ENCODE measurements around the gene ITGB5. TPM values are rescaled to one million over a fixed set of nuclear protein-coding genes. Genes with fewer than 3 reads are reported as not detected.

The ITGB5 gene
- total RNA-seq, 1 donor from 2014 or later = 141 TPM

GRCh38 chr3:124851905-124852304 lies 35.3 kb downstream of the ITGB5 start:
- H3K36me3 ChIP-seq (ENCODE audit: control insufficient read depth, insufficient read depth, low read length) = peaks cover 1% of the 10 kb centered on the region
- H3K27me3 ChIP-seq (ENCODE audit: control insufficient read depth, insufficient read depth, low read length) = no peaks in the 10 kb centered on the region
- FAIRE-seq (no peak), DNase-seq (ENCODE audit: low read depth) (no peak)
- H3K4me3 ChIP-seq (ENCODE audit: low read depth, low read length) = no peak overlapping the region
- TF ChIP-seq CTCF (IDR thresholded peaks at IDR 0.05; ENCODE audit: insufficient read depth, low read length, severe bottlenecking) = no peak

GRCh38 chr3:124851136-124851535 lies 36.0 kb downstream of the ITGB5 start:
- Histone ChIP-seq H3K4me3 (ENCODE audit: low read depth, low read length) (no peak overlapping the region), H3K27me3 (ENCODE audit: control insufficient read depth, insufficient read depth, low read length) (no peaks in the 10 kb centered on the region), H3K36me3 (ENCODE audit: control insufficient read depth, insufficient read depth, low read length) (peaks cover 1% of the 10 kb centered on the region)
- TF ChIP-seq CTCF (IDR thresholded peaks at IDR 0.05; ENCODE audit: insufficient read depth, low read length, severe bottlenecking) = no peak
- DNase-seq (ENCODE audit: low read depth) (no peak), FAIRE-seq (no peak)

GRCh38 chr3:124850633-124851032 lies 36.5 kb downstream of the ITGB5 start:
- Histone ChIP-seq H3K27me3 (ENCODE audit: control insufficient read depth, insufficient read depth, low read length) (no peaks in the 10 kb centered on the region), H3K4me3 (ENCODE audit: low read depth, low read length) (no peak overlapping the region), H3K36me3 (ENCODE audit: control insufficient read depth, insufficient read depth, low read length) (peaks cover 1% of the 10 kb centered on the region)
- FAIRE-seq (no peak), DNase-seq (ENCODE audit: low read depth) (no peak)
- TF ChIP-seq CTCF (IDR thresholded peaks at IDR 0.05; ENCODE audit: insufficient read depth, low read length, severe bottlenecking) = no peak

- H3K36me3 ChIP-seq (ENCODE audit: control insufficient read depth, insufficient read depth, low read length) = peaks cover 1% of the 10 kb centered on the region
- no peak for FAIRE-seq
Observed at GRCh38 chr3:124850212-124850611, 37.0 kb downstream of the ITGB5 start.

GRCh38 chr3:124848300-124848699 lies 38.9 kb downstream of the ITGB5 start:
- Histone ChIP-seq H3K36me3 (ENCODE audit: control insufficient read depth, insufficient read depth, low read length) (peaks cover 1% of the 10 kb centered on the region), H3K4me3 (ENCODE audit: low read depth, low read length) (no peak overlapping the region), H3K27me3 (ENCODE audit: control insufficient read depth, insufficient read depth, low read length) (no peaks in the 10 kb centered on the region)
- FAIRE-seq (no peak), DNase-seq (ENCODE audit: low read depth) (no peak)
- no peak for TF ChIP-seq CTCF (IDR thresholded peaks at IDR 0.05; ENCODE audit: insufficient read depth, low read length, severe bottlenecking)

More at GRCh38 chr3:124850212-124850611, 37.0 kb downstream of the ITGB5 start:
- H3K27me3 ChIP-seq (ENCODE audit: control insufficient read depth, insufficient read depth, low read length) = no peaks in the 10 kb centered on the region
- no peak for DNase-seq (ENCODE audit: low read depth)
- no peak overlapping the region for H3K4me3 ChIP-seq (ENCODE audit: low read depth, low read length)
- no peak for TF ChIP-seq CTCF (IDR thresholded peaks at IDR 0.05; ENCODE audit: insufficient read depth, low read length, severe bottlenecking)

GRCh38 chr3:124847863-124848262 lies 39.3 kb downstream of the ITGB5 start:
- Histone ChIP-seq H3K36me3 (ENCODE audit: control insufficient read depth, insufficient read depth, low read length) (peaks cover 1% of the 10 kb centered on the region), H3K4me3 (ENCODE audit: low read depth, low read length) (no peak overlapping the region), H3K27me3 (ENCODE audit: control insufficient read depth, insufficient read depth, low read length) (no peaks in the 10 kb centered on the region)
- FAIRE-seq (no peak), DNase-seq (ENCODE audit: low read depth) (no peak)
- no peak for TF ChIP-seq CTCF (IDR thresholded peaks at IDR 0.05; ENCODE audit: insufficient read depth, low read length, severe bottlenecking)

All from bronchial epithelial cell (primary cell).